GM21367 (cell line): ENCODE data around the gene PDE9A.

Experiments
- ATAC-seq: cut with Tn5 transposase; IDR thresholded peaks from one replicate; pipeline ENCODE4 v1.9.1; 2021; ENCODE audit not compliant: unreplicated experiment

The PDE9A gene

DNA sequence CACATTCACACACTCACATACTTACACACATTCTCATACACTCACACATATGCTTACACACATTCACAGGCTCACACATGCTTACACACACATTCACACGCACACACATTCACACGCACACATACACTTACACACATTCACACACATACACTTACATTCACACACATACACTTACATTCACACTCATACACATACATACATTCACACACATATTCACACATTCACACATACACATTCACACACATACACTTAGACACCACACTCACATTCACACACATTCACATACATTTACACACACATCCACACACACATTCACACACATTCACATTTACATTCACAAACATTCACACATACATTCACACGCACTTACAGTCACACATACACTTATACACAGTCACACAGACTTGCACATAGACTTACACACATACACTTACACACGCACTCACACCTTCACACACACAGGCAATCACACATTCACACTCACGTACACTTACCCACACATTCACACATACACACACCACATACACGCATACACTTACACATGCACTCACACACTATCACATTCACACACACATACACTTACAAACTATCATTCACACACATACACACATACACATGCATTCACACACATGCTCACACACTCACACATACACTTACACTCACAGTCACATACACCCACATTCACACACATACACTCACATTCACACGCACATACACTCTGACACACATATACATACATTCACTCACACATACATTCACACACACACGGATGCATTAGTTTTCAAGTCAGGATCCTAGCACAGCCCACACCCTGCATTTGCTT lies 16.8 kb downstream of the PDE9A start:
- no peak for ATAC-seq

DNA sequence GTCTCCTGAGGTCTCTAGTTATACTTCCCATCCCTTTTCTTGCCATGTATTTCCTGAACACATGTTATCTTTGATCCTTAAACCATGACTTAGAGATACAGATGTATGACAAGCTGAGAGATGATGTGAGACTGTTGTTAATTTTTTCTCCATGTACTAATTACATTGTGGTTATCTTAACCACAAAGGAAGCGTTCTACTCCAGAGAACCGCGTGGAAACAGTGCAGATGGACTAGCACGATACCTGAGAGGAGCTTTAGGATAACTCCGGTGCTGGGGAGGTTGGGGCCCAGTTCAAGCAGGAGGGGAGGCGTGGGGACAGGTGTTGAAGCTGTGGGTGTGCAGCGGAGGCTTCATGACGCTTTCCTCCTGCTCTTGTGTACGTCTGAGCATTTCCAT lies 17.5 kb downstream of the PDE9A start:
- ATAC-seq = no peak

DNA sequence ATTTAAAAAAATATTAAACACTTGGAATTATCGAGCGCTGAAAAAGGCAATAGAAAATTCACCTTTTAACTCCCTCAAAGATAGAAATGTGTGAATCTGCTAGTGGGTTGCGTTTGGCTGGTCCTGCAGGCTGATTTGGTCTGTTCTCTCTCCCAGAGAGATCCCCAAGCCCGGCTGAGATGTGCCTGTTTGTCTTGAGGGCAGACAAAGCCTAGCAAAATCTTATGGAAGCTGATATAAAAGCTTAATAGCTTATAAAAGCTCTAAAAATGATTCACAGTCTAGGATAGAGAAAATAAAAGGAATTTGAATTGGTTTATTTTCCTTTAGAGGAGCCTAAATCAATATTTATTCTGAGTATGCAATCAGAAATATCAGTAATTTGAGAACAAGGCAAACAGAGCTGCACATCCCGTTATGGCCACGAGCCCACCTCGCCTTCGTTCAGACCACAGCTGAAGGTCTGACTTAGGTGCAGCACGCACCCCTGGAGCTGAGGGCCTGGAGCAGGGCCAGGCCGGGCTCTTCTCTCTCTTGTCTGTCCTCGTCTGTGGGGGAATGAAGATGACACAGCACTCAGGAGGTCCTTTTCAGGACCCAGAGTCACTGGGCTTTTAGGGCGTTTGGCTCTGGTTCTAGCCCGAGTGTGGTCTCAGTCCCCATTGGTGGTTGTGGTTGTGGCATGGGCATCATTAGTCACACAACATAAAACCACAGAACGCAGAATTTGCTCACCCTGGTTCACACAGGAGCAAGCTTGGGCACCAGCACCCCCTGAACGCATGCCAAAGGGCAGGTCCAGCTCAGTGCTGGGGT lies 18.6 kb downstream of the PDE9A start:
- ATAC-seq = no peak

DNA sequence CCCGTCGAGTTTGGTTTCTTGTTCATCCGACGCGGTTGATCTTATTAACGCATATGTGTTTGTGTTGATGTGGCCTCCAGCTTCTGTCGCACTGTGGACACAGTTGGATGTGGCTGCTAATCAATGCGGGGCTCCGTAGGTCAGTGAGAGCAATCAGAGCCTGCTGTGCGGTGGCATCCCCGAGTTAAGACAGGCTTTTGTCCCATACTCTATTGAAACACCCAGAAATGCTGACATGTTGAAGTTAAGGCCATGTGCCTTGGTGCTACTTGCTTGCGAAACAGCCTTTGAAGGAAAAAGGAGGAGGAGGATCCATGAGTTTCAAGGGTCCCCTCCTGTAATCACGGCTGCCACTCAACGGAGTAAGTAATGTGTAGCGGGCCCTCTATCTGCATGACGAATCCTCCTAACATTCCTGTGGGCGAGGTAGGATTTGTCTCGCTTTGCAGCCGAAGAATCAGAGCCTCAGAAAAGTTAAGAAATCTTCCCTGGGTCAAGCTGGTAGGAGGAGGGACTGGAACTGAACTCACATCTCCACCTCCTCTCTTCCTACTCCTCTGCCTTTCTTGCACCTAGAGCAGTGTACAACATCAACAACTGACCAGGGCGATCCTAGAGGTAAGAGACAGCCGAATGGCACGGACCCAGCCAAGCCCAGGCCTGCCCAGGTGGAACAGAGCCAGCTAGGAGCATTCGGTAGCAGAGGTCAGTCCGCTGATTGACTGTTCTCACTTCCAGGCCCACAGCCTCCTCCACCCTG lies 19.5 kb downstream of the PDE9A start:
- ATAC-seq = no peak

DNA sequence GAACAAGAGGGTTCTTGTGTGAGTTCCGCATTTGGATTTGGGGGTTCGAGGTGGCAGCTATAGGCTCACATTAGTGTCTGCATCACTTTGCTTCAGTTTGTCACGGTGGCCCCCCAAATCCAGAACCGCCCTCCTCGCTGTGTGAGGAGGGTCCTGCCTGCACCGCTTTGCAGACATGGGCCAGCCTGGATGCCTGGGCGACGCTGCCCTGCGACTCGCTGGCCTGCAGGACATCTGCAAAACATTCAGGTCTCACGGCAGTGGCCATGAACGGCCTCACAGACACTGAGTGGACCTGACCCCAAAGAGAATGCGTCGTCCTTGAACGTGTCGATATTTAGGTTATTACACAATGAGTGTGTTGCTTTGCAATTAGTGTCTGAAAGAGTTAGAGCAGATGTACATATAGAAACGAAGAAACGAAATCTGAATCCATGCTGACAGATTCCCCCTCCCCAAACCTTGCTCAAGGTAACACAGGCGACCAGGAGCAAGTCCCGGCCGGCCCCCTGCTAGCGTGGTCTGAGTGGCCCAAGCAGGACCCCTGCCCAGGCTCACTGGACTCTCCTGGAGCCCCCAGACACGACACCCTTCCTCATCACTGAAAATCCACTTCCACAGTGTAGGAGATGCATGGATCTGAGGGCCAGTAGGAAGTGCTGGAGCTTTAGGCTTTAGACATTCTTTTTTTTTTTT lies 20.4 kb downstream of the PDE9A start:
- no peak for ATAC-seq

DNA sequence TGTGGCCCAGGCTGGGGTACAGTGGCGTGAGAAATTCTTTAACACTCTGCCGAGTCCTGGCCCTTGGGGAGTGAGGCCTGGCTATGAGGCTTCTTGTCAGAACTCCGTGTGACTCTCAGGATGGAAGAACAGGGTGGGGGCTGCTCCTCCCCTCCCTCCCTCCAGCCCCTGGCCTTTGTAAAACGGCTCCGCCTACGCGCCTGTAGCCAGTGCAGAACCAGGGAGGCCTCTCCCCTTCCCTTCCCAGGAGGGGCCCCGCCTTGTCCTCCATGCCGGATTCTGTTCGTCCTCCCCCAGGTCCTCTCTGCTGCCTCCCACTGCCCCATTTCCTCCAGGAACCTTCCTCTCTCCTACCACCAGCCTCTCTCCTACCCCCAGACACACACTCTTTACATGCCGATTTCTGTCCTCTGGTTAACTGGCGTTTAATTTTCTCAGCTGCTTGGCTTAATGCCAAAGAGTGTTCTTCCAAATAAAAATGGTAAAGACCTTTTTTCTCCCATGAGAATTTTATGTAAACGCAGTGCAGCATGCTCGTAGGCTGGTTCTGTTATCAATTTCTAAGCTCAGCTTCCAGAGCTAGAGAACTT lies 21.0 kb downstream of the PDE9A start:
- ATAC-seq = no peak

DNA sequence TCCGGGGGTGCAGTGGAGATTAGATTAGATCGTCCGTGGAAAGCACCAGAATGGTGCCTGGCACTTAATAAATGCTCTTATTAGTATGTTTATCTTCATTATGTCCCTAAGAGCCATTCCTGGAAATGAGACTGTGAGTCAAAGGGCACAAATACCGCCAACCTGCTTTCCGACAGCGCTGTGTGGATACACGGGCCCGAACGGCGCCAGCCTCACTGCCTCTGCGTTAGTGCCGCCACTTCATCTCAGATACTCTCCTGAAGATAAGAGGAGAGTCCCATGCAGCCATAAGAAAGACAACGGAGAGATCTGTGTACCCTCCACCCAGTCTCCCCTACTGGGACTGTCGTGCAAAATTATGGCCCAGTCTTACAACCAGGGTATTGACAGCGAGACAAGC lies 22.0 kb downstream of the PDE9A start:
- no peak for ATAC-seq

DNA sequence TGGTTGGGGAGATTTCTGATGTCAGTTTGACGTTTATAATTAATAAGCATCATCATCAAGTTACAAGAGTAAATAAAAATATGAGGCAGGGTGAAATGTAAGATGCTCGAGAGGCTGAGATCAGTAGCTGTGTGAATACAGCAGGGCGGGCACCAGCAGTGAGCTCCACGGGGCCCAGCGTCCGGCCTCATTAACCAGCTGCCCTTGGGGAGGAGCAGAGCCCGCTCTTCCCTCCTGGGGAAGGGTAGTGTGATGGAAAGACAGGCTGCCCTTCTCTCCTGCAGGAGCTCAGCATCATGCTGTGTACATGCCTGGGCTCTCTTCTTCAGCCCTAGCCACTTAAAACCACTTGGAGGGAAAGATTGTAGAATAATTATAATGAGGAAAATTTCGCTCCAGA lies 23.4 kb downstream of the PDE9A start:
- ATAC-seq = no peak

DNA sequence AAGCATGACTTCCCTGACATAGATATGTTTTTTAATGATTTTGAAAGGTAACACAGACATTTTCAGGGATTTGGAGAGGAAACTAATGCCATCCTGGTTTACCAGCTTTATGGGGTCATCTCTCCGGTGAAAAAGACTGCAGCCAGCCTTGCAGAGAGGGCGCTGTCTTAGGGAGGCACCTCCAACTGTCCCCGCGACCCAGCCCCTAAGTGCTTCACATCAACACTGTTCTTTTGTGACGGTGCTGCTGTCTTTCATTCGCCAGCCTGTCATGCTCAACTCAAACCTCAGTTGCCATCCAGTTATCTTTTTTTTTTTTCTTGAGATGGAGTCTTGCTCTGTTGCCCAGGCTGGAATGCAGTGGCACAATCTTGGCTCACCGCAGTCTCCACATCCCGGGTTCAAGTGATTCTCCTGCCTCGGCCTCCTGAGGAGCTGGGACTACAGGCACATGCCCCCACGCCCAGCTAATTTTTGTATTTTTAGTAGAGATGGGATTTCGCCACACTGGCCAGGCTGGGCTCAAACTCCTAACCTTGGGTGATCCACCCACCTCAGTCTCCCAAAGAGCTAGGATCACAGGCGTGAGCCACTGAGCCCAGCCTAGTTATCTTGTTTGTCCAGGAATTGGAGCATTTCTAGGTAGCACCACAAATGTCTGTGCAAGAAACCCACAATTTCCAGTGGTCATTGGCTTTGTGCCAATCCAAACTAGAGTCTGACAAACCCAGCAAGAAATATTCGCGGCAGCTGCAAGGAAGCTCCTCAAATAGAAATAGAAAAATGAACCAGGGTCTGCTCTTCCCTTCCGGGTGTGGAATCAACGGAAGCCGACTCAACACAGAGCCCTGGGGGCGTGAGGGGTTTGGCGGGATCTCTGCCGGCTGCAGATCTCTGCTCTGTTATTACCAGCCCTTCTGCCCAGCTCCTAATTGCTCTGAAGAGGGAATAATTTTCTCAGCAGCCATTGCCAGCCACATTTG lies 24.2 kb downstream of the PDE9A start:
- no peak for ATAC-seq

DNA sequence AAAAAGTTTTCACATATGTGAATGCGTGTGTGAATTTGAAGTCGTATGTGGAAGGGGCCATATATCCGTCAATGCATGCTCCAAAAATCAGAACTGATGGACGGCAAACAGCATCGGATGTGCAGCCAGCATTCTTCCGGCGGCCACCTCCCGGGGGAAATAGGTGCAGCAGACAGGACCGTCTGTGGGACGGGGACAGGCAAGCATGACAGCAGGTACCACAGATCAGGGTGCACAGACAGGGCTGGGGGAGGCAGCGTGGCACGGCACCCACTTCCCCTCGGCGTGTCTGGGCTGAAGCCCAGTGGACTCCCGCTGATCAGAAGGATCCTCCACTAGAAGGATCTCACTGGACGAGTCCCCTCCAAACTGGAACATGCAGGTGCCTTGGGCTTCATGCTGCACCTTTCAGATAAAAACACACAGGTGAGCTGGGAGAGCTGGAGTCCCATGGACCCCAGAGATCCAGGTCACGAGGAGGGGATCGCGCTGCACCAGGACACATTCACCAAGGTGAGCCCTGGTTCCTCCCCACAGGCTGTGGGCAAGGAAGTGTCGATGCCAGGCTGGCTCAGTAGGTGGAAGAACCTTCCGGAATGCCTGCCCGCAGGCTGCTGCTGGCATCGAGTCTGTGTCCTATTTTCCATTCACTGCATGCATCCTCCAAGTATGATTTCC lies 25.3 kb downstream of the PDE9A start:
- no peak for ATAC-seq

DNA sequence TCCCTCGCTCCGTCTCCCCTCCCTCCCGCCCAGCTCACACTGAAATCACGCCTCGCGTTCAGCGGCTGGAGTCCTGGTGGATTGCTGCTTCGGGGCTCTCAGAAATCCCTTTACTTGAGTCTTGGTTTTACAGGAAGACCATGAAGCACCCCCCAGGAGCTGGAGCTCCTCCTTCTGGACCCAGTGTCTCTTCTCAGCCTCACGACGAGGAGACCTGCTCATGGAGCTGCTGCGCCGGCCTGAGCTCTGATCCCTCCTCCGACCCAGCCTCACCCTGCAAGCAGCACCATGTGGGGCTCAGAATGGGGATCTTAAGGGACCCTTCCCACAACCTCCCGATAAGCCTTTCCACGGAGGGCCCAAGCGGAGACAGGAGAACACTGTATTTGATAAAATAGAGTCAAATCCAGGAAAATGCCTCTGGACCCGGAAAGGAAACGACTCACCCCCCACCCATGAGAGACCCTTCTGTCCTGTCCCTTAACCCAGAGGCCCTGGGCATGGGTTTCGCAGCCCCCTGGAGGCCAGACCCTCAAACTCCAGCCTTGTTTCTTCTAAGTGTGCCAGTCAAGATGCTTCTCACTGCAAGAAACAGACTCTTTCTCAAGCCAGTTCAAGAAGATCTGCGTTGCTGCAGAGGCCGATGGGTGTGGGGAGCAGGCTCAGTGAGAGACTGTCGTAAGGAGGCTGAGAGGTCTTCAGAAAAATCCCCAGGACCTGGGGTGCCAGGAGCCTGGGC lies 26.1 kb downstream of the PDE9A start:
- no peak for ATAC-seq

DNA sequence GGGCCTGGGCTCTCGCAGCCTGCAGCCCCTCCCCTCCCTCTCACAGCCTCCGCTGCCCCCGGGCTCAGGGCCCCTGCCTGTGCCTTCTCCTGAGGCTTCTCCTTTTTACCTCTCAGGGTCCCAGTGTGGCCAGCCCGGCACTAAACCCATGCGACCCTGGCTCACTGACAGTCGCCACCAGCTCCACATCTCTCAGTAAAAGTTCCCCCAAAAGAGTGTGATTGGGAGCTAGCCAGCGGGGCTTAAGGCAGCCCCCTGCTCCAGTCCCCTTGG lies 26.6 kb downstream of the PDE9A start:
- no peak for ATAC-seq

DNA sequence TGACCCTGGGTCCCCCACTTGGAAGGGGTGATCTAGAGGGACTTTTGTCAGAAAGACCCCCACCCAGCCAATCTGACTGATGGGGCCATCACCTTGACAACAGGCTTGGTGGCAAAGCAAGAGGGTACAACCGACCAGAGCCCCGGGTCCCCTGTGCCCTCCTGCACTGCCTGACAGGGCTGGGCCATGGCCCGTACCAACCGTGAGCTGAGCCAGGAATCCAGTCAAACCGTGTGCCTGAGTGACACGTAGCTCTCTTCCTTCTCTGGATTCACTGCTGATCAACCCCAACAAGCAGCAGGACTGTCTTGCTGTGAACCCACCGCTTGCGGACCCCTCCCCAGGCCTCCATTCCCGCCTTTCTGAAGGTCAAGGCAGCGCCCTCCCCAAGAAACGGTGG lies 27.0 kb downstream of the PDE9A start:
- ATAC-seq = no peak

DNA sequence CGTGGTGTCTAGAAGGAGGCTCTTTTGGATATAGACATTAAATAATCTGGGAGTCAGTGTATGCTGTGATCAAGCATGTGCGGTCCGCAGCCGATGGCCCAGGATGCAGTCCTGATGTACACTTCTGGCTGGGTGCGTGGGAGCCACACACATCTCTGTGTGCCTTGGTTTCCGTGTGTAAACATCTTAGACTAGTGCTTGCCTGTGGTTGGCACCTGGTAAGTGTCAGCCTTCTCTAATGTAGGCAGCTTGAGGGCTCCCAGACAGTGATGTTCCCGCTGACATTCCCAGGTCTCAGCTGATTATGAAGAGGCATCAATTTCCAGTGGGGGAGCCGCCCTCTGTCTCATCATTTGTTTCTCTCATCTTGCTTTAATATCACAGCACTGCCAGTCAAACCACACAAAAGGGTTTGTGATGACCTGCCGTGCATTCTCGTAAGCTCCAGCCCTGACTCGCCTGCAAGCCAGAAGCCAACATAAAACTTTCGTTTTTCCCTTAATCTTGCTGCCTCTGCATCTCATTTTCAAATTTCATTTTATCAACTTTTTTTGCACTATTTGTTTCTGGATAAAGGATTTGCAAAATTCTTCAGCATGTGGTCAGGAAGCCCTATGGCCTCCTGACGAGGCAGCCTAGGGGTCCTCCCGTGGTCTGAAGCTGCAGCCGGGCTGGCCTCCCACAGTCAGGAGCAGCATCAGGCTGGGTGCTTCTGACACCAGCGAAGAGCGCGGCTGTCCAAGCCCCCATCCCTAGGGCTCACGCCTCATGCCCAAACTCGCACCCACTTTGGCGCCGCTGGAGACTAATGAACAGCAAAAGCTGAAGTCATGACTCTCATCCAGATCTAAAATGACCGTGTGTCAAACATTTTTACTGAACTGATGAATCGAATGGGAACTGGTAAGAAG lies 28.1 kb downstream of the PDE9A start:
- ATAC-seq = no peak

DNA sequence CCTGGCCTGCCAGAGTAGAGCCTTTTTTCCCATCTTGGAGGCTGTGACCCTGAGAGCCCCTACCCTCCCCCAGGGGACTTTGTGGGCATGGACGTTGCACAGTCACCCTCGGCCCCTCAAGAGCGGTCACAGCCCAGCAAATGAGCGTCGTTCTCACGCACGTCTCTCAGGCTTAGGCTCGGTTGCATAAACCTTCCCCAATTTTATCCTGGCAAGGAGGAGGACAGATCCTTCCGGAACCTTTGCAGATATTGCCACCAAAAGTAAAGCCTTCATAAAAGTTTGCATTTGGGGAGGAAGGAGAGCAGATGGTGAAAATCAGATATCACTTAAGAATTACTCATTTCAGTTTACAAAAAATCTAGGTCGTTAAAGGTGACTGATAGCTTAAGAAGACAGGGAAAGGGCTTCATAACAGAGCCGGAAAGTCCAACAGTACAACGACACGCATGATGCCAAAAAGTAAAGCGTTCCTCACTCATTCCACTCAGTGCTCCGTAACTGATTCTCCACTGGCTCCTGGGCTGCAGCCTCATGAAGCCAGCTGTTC lies 29.3 kb downstream of the PDE9A start:
- ATAC-seq = no peak

DNA sequence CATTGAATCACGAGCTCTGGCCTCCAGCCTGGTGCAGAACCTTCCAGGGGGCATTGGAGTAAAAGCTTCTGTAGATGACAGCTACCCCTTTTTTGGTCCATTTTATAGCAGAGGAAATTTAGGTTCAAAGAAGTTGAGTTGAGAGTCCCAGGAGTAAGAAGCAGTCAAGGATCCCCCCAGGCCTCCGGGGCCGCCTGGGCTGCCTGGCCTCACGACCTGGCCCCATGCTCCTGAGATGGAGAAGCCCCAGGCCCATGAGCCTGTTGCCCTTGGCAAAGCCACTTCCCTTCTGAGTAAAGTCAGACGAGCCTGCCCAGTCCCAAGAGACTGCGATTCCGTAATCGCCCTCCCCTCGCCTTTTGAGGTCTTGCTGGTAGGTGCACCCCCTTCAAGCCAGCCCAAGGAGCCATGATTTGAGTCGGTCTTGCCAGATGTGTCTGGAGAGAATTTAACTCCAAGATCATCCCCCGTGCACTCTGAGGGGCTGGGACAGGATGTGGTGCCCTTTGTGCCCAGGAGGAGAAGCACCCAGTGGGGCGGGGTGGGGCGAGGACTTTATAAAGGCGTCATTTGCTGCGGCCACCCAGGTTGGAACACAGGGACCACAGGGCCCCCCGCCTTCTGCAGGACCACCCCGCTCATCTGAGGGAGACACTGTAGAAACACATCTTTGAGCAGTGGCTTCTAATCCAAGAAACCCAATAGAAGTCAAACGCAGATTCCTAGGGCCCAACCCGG lies 30.1 kb downstream of the PDE9A start:
- no peak for ATAC-seq
